ENCODE results near the gene IMMP2L.
"Not testable (repeated sequence)": the region's sequence is repeated elsewhere in the genome, so short reads cannot be mapped to it uniquely, and the experiment has no call there.

IMMP2L gene

GRCh38 chr7:110675383-110676103 is 886.7 kb downstream of the IMMP2L start:
- DNase-seq = no peak

GRCh38 chr7:110673148-110673547 is 889.1 kb downstream of the IMMP2L start:
- DNase-seq = no peak

- DNase-seq = no peak
Observed at GRCh38 chr7:110669410-110669809, 892.9 kb downstream of the IMMP2L start.

- no peak for DNase-seq
Observed at GRCh38 chr7:110664803-110665202, 897.5 kb downstream of the IMMP2L start.

- DNase-seq = not testable (repeated sequence)
Observed at GRCh38 chr7:110660637-110661036, 901.7 kb downstream of the IMMP2L start.

GRCh38 chr7:110650328-110650727 is 912.0 kb downstream of the IMMP2L start:
- no peak for DNase-seq

GRCh38 chr7:110647266-110647665 is 915.0 kb downstream of the IMMP2L start:
- DNase-seq = no peak

- no peak for DNase-seq
Observed at GRCh38 chr7:110646804-110647203, 915.5 kb downstream of the IMMP2L start.

- no peak for DNase-seq
Observed at GRCh38 chr7:110645616-110646015, 916.7 kb downstream of the IMMP2L start.

GRCh38 chr7:110645060-110645459 is 917.2 kb downstream of the IMMP2L start:
- no peak for DNase-seq

GRCh38 chr7:110637252-110637651 is 925.0 kb downstream of the IMMP2L start:
- DNase-seq = no peak

GRCh38 chr7:110633313-110633712 is 929.0 kb downstream of the IMMP2L start:
- no peak for DNase-seq

- no peak for DNase-seq
Observed at GRCh38 chr7:110626414-110626813, 935.9 kb downstream of the IMMP2L start.

GRCh38 chr7:110625294-110625693 is 937.0 kb downstream of the IMMP2L start:
- DNase-seq = no peak

GRCh38 chr7:110623436-110623835 is 938.9 kb downstream of the IMMP2L start:
- DNase-seq = no peak

- DNase-seq = no peak
Observed at GRCh38 chr7:110621289-110621688, 941.0 kb downstream of the IMMP2L start.

GRCh38 chr7:110620110-110620735 is 942.1 kb downstream of the IMMP2L start:
- no peak for DNase-seq

Measured in activated gamma-delta T cell (primary cell).